ENCODE measurements around the gene GMNC. TPM values are rescaled to one million over a fixed set of nuclear protein-coding genes. Genes with fewer than 3 reads are reported as not detected.

GMNC gene, protein sequence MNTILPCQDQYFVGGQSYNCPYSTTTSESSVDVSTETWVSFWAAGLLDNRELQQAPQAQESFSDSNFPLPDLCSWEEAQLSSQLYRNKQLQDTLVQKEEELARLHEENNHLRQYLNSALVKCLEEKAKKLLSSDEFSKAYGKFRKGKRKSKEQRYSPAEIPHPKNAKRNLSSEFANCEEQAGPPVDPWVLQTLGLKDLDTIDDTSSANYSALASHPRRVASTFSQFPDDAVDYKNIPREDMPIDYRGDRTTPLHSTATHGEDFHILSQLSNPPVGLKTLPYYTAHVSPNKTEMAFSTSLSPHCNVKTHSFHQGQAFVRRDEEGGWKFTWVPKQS
- 1 to 10 TPM in 5 of 9 donors, under 1 TPM in 4; 0.20 to 4.4 (median 1.7) TPM for total RNA-seq
- under 1 TPM; 0.04 to 0.06 TPM for polyA plus RNA-seq
- long read RNA-seq, donor 1 = 0 reads
- long read RNA-seq, donor 2, partial matches to known transcripts = 1 of 7 reads
- long read RNA-seq, donor 2, other reads (novel, unspliced or antisense) = 3 of 7 reads
- long read RNA-seq, donor 3 = 0 reads

- DNase-seq (peak; percentile 81 to 93 (median 92)), ATAC-seq (peak; percentile 94 to 98 (median 97))
- peak; percentile 33 to 95 for TF ChIP-seq POLR2A (IDR thresholded peaks at IDR 0.05)
- TF ChIP-seq, protein P1, sequence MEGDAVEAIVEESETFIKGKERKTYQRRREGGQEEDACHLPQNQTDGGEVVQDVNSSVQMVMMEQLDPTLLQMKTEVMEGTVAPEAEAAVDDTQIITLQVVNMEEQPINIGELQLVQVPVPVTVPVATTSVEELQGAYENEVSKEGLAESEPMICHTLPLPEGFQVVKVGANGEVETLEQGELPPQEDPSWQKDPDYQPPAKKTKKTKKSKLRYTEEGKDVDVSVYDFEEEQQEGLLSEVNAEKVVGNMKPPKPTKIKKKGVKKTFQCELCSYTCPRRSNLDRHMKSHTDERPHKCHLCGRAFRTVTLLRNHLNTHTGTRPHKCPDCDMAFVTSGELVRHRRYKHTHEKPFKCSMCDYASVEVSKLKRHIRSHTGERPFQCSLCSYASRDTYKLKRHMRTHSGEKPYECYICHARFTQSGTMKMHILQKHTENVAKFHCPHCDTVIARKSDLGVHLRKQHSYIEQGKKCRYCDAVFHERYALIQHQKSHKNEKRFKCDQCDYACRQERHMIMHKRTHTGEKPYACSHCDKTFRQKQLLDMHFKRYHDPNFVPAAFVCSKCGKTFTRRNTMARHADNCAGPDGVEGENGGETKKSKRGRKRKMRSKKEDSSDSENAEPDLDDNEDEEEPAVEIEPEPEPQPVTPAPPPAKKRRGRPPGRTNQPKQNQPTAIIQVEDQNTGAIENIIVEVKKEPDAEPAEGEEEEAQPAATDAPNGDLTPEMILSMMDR (IDR thresholded peaks at IDR 0.05) = no peak
- H3K9me3 ChIP-seq = no peaks in the 10 kb centered on the region
- H3K27me3 ChIP-seq = peaks cover 0 to 33% (median 0%) of the 10 kb centered on the region in 9 donors
- peak within 1 kb of the TSS; percentile 64 to 92 (median 84) for H3K27ac ChIP-seq
- H3K4me1 ChIP-seq = peaks cover 0 to 10% (median 0%) of the 10 kb centered on the region in 12 donors
- H3K4me3 ChIP-seq = peak within 1 kb of the TSS; percentile 53 to 70 (median 63)
- H3K36me3 ChIP-seq = no peaks in the 10 kb centered on the region
- intact Hi-C loops (cut with DNase I) = loop anchor here in 3 of 10 donors (5.0 to 10.0 kb wide), 3 partner anchors 50 to 160 kb away; no protein-coding TSS in a partner anchor
- WGBS, 4 donors = 3 to 6% (median 4%) methylated on average over 35 to 58 of the region's 58 CpGs
These were observed at the start of gene GMNC for GRCh38 chr3:190862209-190863118. Gene GMNC (minus strand): TSS chr3:190862694. CDS start chr3:190862615, 79 bp downstream.

DNA sequence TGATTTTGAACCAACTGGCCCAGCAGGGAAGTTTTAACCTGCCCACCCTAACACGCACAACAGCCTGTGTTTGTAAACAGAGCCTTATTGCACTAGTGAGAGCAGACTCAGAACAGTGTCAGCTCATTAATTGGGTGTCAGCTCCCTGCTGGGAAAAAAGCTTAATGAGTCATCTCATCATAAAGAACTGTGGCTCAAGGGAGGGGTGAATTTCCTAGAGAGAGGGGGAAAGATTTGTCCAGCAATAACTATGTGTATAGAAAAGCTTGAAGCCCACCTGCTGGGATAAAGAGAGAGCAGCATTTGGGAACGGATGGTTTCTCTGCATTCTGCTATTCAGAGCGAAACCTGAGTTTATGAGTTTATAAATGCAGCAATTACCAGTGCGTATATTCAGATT, 48.9 kb upstream of the GMNC start:
- TF ChIP-seq POLR2A (IDR thresholded peaks at IDR 0.05) = no peak
- TF ChIP-seq, protein P1 (IDR thresholded peaks at IDR 0.05) = no peak
- DNase-seq = no peak
- WGBS, 4 donors = 65 to 67% (median 66%) methylated on average over 4 of the region's 4 CpGs

GRCh38 chr3:190909908-190910307, 47.4 kb upstream of the GMNC start:
- DNase-seq = no peak
- WGBS, 4 donors = 86 to 89% (median 88%) methylated on average over 9 of the region's 9 CpGs
- intact Hi-C loops (cut with DNase I) = no loop called here

More for the DNA sequence above, 48.9 kb upstream of the GMNC start:
- Histone ChIP-seq H3K27me3 (no peaks in the 10 kb centered on the region), H3K9me3 (no peaks in the 10 kb centered on the region), H3K4me3 (no peak overlapping the region), H3K4me1 (no peaks in the 10 kb centered on the region), H3K36me3 (no peaks in the 10 kb centered on the region), H3K27ac (no peak overlapping the region)
- no peak for ATAC-seq
- intact Hi-C loops (cut with DNase I) = no loop called here

More at GRCh38 chr3:190909908-190910307, 47.4 kb upstream of the GMNC start:
- Histone ChIP-seq H3K27me3 (no peaks in the 10 kb centered on the region), H3K36me3 (no peaks in the 10 kb centered on the region), H3K4me3 (no peak overlapping the region), H3K9me3 (no peaks in the 10 kb centered on the region), H3K27ac (no peak overlapping the region), H3K4me1 (no peaks in the 10 kb centered on the region)
- ATAC-seq = no peak
- TF ChIP-seq, protein P1 (IDR thresholded peaks at IDR 0.05) = no peak
- no peak for TF ChIP-seq POLR2A (IDR thresholded peaks at IDR 0.05)

Data from heart left ventricle (tissue), 16 donors.